ENCODE measurements around the gene ACTN3.

The ACTN3 gene

GRCh38 chr11:66545701-66546367 is 869 bp upstream of the ACTN3 start, which contains the start of gene ZDHHC24:
Gene ZDHHC24 (minus strand): TSS chr11:66546048. CDS start chr11:66546003, 45 bp downstream.
- peak; percentile 89 to 91 for DNase-seq

GRCh38 chr11:66546966-66547661 is 411 bp downstream of the ACTN3 start:
- DNase-seq: no peak

GRCh38 chr11:66547662-66548009 is 933 bp downstream of the ACTN3 start:
- no peak for DNase-seq

- DNase-seq: no peak
Measured at GRCh38 chr11:66548041-66548440, 1.3 kb downstream of the ACTN3 start.

- DNase-seq: no peak
Measured at GRCh38 chr11:66548774-66549630, 2.3 kb downstream of the ACTN3 start.

- DNase-seq: no peak
Measured at GRCh38 chr11:66549696-66550095, 3.0 kb downstream of the ACTN3 start.

GRCh38 chr11:66550887-66551286 is 4.2 kb downstream of the ACTN3 start:
- no peak for DNase-seq

- DNase-seq: no peak
Measured at GRCh38 chr11:66554602-66555001, 7.9 kb downstream of the ACTN3 start.

- no peak for DNase-seq
Measured at GRCh38 chr11:66555416-66555815, 8.7 kb downstream of the ACTN3 start.

- peak in 1 of 2 experiments; percentile 11 for DNase-seq
Measured at GRCh38 chr11:66556086-66556485, 9.4 kb downstream of the ACTN3 start.

- no peak for DNase-seq
Measured at GRCh38 chr11:66557733-66558326, 11.1 kb downstream of the ACTN3 start.

GRCh38 chr11:66559142-66559865 is 12.6 kb downstream of the ACTN3 start:
- no peak for DNase-seq

- DNase-seq: no peak
Measured at GRCh38 chr11:66559866-66560676, 13.4 kb downstream of the ACTN3 start.

- DNase-seq: no peak
Measured at GRCh38 chr11:66561178-66561974, 14.7 kb downstream of the ACTN3 start.

GRCh38 chr11:66561975-66562248 is 15.2 kb downstream of the ACTN3 start:
- DNase-seq: no peak

- no peak for DNase-seq
Measured at GRCh38 chr11:66562275-66562674, 15.6 kb downstream of the ACTN3 start.

- no peak for DNase-seq
Measured at GRCh38 chr11:66562907-66563583, 16.3 kb downstream of the ACTN3 start.

GRCh38 chr11:66563832-66564231 is 17.1 kb downstream of the ACTN3 start:
- no peak for DNase-seq

- no peak for DNase-seq
Measured at GRCh38 chr11:66564538-66564937, 17.8 kb downstream of the ACTN3 start.

GRCh38 chr11:66564984-66565383 is 18.3 kb downstream of the ACTN3 start:
- no peak for DNase-seq

All from NCI-H187 (cell line).